Ascending aorta (tissue), 2 donors: ENCODE results near the gene CNTNAP5. TPM values are rescaled to one million over a fixed set of nuclear protein-coding genes. Genes with fewer than 3 reads are reported as not detected.

Source experiments
- DNase-seq, 2 donors: peaks; one replicate each; pipeline ENCODE4 v3.0.0-alpha.2; 2019; ENCODE audit warnings: low spot score in 2 of 2
- H3K27ac ChIP-seq, 2 donors: fragments of 200-600 bp; sonication (generic); one replicate each; pipeline ENCODE4 v1.5.1; 2016 to 2017; ENCODE audit warnings: mild to moderate bottlenecking in 1 of 2
- H3K27me3 ChIP-seq: fragments of 200-600 bp; sonication (generic); one replicate; pipeline ENCODE4 v1.5.1; 2017
- H3K36me3 ChIP-seq, 2 donors: fragments of 200-600 bp; sonication (generic); one replicate each; pipeline ENCODE4 v1.5.1; 2016
- H3K4me1 ChIP-seq, 2 donors: fragments of 200-600 bp; sonication (generic); one replicate each; pipeline ENCODE4 v1.5.1; 2016 to 2017; ENCODE audit warnings: mild to moderate bottlenecking in 1 of 2
- H3K4me3 ChIP-seq, 2 donors: fragments of 200-600 bp; sonication (generic); one replicate each; pipeline ENCODE4 v1.5.1; 2016 to 2017; ENCODE audit warnings: mild to moderate bottlenecking in 1 of 2
- H3K9me3 ChIP-seq, 2 donors: fragments of 200-600 bp; sonication (generic); one replicate each; pipeline ENCODE4 v1.5.1; 2016
- intact Hi-C: fragments of 100-400 bp; cut with DNase I; formaldehyde crosslinking; loops from one replicate; pipeline ENCODE4 v1.15.1; 2023
- total RNA-seq: library from RNA; depleted of rRNA; stranded (reverse); fragments of >200 nt; gene quantifications from one replicate; pipeline ENCODE4 v1.1.0, GENCODE V29; 2016
- TF ChIP-seq, protein P1 (sequence below), 3 experiments: fragments of 200-600 bp in 2 of 3; fragments of 450-650 bp in 1 of 3; sonication (generic) in 2 of 3; IDR thresholded peaks; one replicate each; pipeline ENCODE4 v1.5.1; 2016 to 2019; ENCODE audit warnings: antibody characterized with exemption in 3 of 3, mild to moderate bottlenecking in 1 of 3, moderate library complexity in 1 of 3

CNTNAP5 gene
- total RNA-seq, 1 donor from 2014 or later = not detected

DNA sequence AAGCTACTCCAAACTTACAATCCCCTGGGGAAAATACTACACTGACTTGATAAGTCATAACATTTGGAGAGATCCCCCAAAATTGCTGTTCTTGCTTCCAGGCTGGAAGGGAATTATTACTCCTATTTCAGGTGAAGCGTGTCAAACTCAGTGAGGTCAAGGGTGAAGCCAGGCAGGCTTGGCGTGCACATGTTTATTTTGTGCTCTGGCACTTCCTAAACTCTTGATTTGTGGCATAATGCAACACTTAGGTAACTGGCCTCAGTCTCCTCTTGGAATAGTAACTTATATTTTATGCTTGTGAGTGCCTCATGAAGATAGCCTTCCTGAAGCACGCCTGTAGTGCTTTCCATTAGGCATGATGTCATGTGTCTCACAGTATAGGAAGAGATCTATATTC lies 751.2 kb downstream of the CNTNAP5 start:
- intact Hi-C loops = no loop called here
- H3K27ac ChIP-seq = no peak overlapping the region
- H3K36me3 ChIP-seq = no peaks in the 10 kb centered on the region
- H3K4me1 ChIP-seq = no peaks in the 10 kb centered on the region
- H3K4me3 ChIP-seq = no peak overlapping the region
- TF ChIP-seq, protein P1, sequence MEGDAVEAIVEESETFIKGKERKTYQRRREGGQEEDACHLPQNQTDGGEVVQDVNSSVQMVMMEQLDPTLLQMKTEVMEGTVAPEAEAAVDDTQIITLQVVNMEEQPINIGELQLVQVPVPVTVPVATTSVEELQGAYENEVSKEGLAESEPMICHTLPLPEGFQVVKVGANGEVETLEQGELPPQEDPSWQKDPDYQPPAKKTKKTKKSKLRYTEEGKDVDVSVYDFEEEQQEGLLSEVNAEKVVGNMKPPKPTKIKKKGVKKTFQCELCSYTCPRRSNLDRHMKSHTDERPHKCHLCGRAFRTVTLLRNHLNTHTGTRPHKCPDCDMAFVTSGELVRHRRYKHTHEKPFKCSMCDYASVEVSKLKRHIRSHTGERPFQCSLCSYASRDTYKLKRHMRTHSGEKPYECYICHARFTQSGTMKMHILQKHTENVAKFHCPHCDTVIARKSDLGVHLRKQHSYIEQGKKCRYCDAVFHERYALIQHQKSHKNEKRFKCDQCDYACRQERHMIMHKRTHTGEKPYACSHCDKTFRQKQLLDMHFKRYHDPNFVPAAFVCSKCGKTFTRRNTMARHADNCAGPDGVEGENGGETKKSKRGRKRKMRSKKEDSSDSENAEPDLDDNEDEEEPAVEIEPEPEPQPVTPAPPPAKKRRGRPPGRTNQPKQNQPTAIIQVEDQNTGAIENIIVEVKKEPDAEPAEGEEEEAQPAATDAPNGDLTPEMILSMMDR (IDR thresholded peaks at IDR 0.05) = no peak
- no peaks in the 10 kb centered on the region for H3K9me3 ChIP-seq
- H3K27me3 ChIP-seq = no peaks in the 10 kb centered on the region
- DNase-seq = no peak

DNA sequence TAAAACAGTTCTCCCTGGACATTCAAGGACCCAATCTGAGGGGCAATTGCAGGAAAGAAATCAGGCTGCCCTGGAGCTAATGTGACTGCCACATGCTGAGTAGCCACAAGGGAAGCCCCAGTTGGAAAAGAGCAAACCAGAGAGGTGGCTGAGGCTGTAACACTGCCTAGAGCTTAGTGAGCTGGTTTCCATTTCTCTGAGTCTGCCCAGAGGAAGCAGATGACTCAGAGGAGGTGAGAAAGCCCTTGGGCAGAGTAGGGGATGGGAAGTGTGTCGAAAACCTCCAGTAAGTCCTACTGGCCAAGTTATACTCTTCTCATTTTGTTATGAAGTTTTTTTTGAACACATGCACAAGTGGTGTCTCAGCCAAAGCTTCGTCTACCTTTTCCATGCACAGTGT lies 753.0 kb downstream of the CNTNAP5 start:
- no peaks in the 10 kb centered on the region for H3K4me1 ChIP-seq
- no peak for DNase-seq
- H3K36me3 ChIP-seq = no peaks in the 10 kb centered on the region
- no peak overlapping the region for H3K27ac ChIP-seq
- H3K4me3 ChIP-seq = no peak overlapping the region
- no peaks in the 10 kb centered on the region for H3K9me3 ChIP-seq
- no peaks in the 10 kb centered on the region for H3K27me3 ChIP-seq
- intact Hi-C loops = no loop called here
- TF ChIP-seq, protein P1 (IDR thresholded peaks at IDR 0.05) = no peak

DNA sequence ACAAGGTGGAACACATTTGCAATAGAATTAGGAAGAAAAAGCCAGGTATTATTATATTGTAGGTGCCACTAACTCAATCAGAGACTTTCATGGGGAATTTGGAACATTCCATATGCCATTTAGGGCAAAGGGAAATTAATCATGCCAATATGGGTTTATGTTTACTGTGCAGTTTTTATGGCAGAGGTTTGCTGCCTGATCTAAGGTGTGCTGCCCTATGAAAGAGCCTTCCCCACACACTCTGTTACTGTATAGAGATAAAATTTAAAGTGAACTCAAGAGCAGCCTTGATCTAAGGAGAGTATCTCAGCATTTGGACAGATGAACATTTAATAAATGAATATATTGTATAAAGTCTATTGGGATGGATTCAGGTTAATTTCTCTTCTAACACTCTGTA lies 771.6 kb downstream of the CNTNAP5 start:
- TF ChIP-seq, protein P1 (IDR thresholded peaks at IDR 0.05) = no peak
- H3K9me3 ChIP-seq = no peaks in the 10 kb centered on the region
- no peaks in the 10 kb centered on the region for H3K4me1 ChIP-seq
- no peak for DNase-seq
- H3K4me3 ChIP-seq = no peak overlapping the region
- intact Hi-C loops = no loop called here
- H3K27me3 ChIP-seq = no peaks in the 10 kb centered on the region
- no peak overlapping the region for H3K27ac ChIP-seq
- no peaks in the 10 kb centered on the region for H3K36me3 ChIP-seq

DNA sequence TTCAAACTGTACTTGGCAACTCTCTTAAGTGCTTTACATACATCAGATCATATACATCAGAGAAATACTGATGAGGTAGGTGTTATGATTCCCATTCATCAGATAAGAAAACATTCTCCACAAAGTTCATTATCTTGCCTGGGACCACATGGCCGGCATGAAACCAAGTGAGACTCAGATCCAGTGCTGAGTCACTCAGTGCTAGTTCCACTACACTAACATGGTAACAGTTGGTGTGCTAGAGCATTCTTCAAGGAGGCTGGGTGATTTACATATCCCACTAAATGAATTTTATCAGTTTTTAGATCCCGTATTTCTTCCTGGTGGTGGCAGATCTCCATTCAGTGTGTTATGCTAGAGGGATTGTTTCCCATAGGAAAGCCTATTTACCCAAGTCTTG lies 772.0 kb downstream of the CNTNAP5 start:
- H3K27me3 ChIP-seq = no peaks in the 10 kb centered on the region
- intact Hi-C loops = no loop called here

DNA sequence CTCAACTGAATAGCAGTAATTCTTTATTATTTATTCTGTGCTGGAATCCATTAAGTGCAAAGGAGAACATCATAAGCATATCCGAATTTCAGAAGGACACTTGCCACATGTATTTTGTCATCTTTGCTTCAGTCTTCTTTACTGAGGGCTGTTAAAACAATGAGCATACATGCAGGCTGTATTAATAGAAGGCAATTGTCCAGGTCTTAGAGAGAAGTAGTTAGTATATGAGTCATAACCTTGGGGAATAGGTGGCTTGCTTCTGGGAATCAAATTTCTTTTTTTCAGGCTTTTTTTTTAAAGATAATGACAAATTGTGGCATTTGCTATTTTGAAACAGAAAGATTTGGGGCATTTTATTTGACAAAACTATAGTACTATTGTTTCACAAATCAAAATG lies 773.5 kb downstream of the CNTNAP5 start:
- TF ChIP-seq, protein P1 (IDR thresholded peaks at IDR 0.05) = no peak
- Histone ChIP-seq H3K27me3 (no peaks in the 10 kb centered on the region), H3K4me3 (no peak overlapping the region), H3K27ac (no peak overlapping the region), H3K4me1 (no peaks in the 10 kb centered on the region), H3K9me3 (no peaks in the 10 kb centered on the region), H3K36me3 (no peaks in the 10 kb centered on the region)
- DNase-seq = no peak
- intact Hi-C loops = no loop called here

More for the DNA sequence above, 772.0 kb downstream of the CNTNAP5 start:
- Histone ChIP-seq H3K9me3 (no peaks in the 10 kb centered on the region), H3K36me3 (no peaks in the 10 kb centered on the region), H3K27ac (no peak overlapping the region), H3K4me3 (no peak overlapping the region), H3K4me1 (no peaks in the 10 kb centered on the region)
- TF ChIP-seq, protein P1 (IDR thresholded peaks at IDR 0.05) = no peak
- DNase-seq = no peak
